C4-2B (cell line): ENCODE results near the gene PRDM1.

Source experiments
- H3K27ac ChIP-seq: fragments of 450-650 bp; 2 replicates; pipeline ENCODE4 v1.5.1; 2017
- CTCF ChIP-seq: fragments of 450-650 bp; conservative IDR thresholded peaks from 2 replicates; pipeline ENCODE4 v1.5.1; 2017; ENCODE audit warnings: mild to moderate bottlenecking
- ZFX ChIP-seq: fragments of 450-650 bp; IDR thresholded peaks from 2 replicates; pipeline ENCODE4 v1.6.1; 2017

PRDM1 gene

GRCh38 chr6:106132153-106132698 is 46.1 kb downstream of the PRDM1 start:
- H3K27ac ChIP-seq, result no peak overlapping the region
- no peak for TF ChIP-seq CTCF

DNA sequence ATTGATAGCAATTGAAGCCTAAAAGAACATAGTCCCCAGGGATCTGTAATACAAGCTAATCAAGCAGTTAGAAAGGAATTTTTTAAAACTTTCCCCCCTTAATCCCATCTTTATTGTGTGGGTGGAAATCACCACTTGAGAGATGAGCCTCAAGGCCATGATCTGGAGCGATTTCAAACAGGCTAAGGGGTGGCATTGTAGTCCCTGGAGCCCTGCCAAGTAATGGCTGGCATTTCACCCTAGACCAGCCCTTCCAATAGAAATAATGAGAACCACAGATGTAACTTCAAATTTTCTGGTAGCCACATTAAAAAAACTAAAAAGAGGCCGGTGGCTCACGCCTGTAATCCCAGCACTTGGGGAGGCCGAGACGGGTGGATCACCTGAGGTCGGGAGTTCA is 46.9 kb downstream of the PRDM1 start:
- TF ChIP-seq ZFX, result no peak
- no peak for TF ChIP-seq CTCF
- H3K27ac ChIP-seq, result no peak overlapping the region

GRCh38 chr6:106134087-106134770 is 48.1 kb downstream of the PRDM1 start:
- no peak for TF ChIP-seq CTCF
- no peak for TF ChIP-seq ZFX
- no peak overlapping the region for H3K27ac ChIP-seq

DNA sequence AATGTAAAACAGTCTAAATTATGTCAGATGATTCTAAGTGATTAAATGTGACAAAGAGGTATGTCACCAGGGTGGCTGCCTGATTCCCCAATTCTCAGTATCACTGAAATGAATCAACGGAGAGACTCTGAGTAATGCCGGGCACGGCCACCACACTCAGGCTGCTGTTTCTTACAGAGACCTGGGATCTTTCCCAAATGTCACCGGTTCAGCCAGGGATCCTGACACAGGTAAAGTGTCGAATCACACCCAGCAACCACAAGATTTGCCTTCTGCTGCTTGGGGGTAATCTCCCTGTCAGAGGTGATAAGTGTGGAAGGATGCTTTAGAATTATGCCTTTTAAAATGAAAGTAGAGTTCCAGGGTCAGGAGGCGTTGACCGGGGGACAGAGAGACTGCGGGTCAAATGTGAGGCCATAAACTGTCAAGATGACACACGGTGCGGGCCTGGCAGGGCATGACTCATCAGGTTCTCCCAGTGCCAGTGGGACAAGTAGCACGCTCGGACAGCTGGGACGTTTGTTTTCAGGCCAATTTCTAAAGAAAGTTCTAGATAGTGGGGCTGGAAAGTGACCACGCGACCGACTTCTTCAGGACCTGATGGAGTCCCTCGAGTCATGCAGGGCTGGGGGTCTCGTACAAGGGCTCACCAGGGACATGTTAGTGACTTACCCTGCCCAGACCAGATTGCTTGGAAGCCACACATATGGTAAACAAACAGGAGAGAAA is 48.9 kb downstream of the PRDM1 start:
- no peak for TF ChIP-seq CTCF
- TF ChIP-seq ZFX, result no peak
- peak overlapping the region; percentile 57 for H3K27ac ChIP-seq

GRCh38 chr6:106135911-106136571 is 49.9 kb downstream of the PRDM1 start:
- peak overlapping the region; percentile 57 for H3K27ac ChIP-seq
- no peak for TF ChIP-seq ZFX
- TF ChIP-seq CTCF, result no peak

DNA sequence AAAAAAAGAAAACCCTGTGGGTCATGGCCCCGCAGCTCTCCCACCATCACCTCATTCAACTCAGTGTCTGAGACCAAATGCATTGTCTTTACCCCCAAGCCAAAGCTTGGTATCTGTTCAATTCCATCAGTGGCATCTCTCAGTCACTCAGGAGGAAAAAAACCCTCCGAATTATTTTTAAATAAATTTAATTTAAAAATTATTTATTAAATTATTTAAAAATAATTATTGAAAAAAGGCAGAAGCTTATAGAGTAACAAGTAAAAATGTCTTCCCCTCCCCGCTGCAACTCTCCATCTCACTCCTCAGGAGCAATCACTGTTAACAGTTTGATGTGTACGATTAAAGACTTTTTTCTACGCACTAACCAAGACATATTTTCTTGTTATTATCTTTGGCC is 50.7 kb downstream of the PRDM1 start:
- no peak overlapping the region for H3K27ac ChIP-seq
- TF ChIP-seq ZFX (no peak), CTCF (no peak)

DNA sequence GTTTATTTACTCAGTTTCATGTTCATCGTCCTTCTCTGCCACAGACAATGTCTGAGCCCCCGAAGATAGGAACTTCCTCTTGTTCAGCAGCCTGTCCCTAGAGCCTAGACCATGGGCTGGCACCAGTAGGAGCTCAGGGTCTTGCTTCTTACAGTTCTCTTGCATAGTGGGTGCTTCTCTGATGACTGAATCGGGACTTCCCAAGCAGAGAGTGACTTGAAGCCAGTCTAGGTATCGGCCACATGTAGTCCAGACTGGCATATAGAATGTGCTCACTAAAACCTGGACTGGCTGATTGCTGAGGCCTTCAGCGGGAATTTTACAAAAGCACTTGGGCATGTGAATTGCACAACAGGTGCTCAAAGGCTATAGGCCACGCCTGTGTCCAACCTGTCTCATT is 52.0 kb downstream of the PRDM1 start:
- TF ChIP-seq ZFX (no peak), CTCF (no peak)
- no peak overlapping the region for H3K27ac ChIP-seq
